OCI-LY7 (cell line): ENCODE measurements around the gene SPATA13.

Experiments
- CTCF ChIP-seq: fragments of 200-600 bp; sonication (generic); conservative IDR thresholded peaks from 2 replicates; pipeline ENCODE4 v1.5.1; 2014; ENCODE audit warnings: mild to moderate bottlenecking, antibody characterized with exemption, low read length, moderate library complexity, mixed read lengths
- EZH2phosphoT487 ChIP-seq: fragments of 200-600 bp; sonication (generic); IDR thresholded peaks from 2 replicates; pipeline ENCODE4 v1.6.1; 2018; ENCODE audit warnings: low read depth, borderline replicate concordance, mild to moderate bottlenecking, mixed run types, antibody characterized with exemption, low read length, moderate library complexity, mixed read lengths

DNA sequence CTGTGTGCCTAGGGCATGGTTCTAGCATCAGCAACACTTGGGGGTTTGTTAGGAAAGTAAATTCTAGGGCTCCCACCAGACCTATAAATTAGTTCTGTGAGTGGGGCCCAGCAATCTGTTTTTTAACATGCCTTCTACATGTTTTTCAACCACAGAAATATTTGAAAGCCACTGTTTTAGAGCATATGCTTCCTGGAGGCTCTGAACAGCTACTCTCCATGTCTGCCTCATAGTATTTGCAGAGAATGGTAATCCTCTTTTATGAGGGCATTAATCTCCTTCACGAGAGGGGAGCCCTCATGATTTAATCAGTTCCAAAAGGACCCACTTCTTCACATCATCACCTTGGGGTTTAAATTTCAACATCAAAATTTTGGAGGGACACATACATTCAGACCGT is 6.0 kb downstream of the SPATA13 start:
- no peak for TF ChIP-seq CTCF
- no peak for TF ChIP-seq EZH2phosphoT487
